A549 (cell line): Measurements from ENCODE around the gene INKA2. TPM values are rescaled to one million over a fixed set of nuclear protein-coding genes. Genes with fewer than 3 reads are reported as not detected.

Experiments used
- ATAC-seq, 2 experiments: fragments of 200-7000 bp in 1 of 2; fragments of >200 bp in 1 of 2; cut with Nextera tagmentation in 1 of 2; cut with Tn5 transposase in 1 of 2; 3 replicates each; pipeline versions ENCODE4 v1.8.0 to v1.9.1; 2018 to 2020; ENCODE audit warnings: mild to moderate bottlenecking in 1 of 2, moderate library complexity in 1 of 2
- CTCF ChIA-PET: fragments of 300-600 bp; sonication (Branson Sonifier 250); formaldehyde crosslinking; extraction: SDS; loops from one replicate; lab custom pipeline; 2021; ENCODE audit warnings: antibody characterized with exemption, inconsistent platforms; lab: Yijun Ruan, JAX
- POLR2A ChIA-PET: fragments of 350-600 bp; formaldehyde crosslinking; extraction: SDS; loops from one replicate; lab custom pipeline; 2021; ENCODE audit warnings: antibody characterized with exemption, inconsistent platforms; lab: Yijun Ruan, JAX
- DNase-seq, 2 experiments: peaks; one replicate each; pipeline versions ENCODE4 v3.0.0 to v3.0.0-alpha.2; 2011 to 2016; ENCODE audit warnings: low read depth in 1 of 2, low spot score in 1 of 2
- FAIRE-seq: peaks from 2 replicates; lab custom pipeline; 2011; peaks lifted over from hg19 to GRCh38; lab: Jason Lieb, UNC
- H3K27ac ChIP-seq, 2 experiments: fragments of >200 bp; sonication (Bioruptor Twin); formaldehyde crosslinking; 3 replicates each; pipeline ENCODE4 v1.5.1; 2016 to 2017
- H3K4me1 ChIP-seq: fragments of >200 bp; sonication (Bioruptor Twin); formaldehyde crosslinking; 3 replicates; pipeline ENCODE4 v1.6.1; 2016
- H3K4me2 ChIP-seq: fragments of >200 bp; sonication (Bioruptor Twin); formaldehyde crosslinking; 3 replicates; pipeline ENCODE4 v1.6.1; 2016
- H3K4me3 ChIP-seq: fragments of >200 bp; sonication (Bioruptor Twin); formaldehyde crosslinking; 3 replicates; pipeline ENCODE4 v1.5.1; 2016
- H3K9me3 ChIP-seq: fragments of >200 bp; sonication (Bioruptor Twin); formaldehyde crosslinking; 3 replicates; pipeline ENCODE4 v1.6.1; 2016
- CEBPB ChIP-seq, 2 experiments: fragments of >200 bp in 1 of 2; sonication (Bioruptor Twin) in 1 of 2; formaldehyde crosslinking in 1 of 2; IDR thresholded peaks; 2 replicates each; pipeline ENCODE4 v1.6.1; 2012 to 2016
- CHD2 ChIP-seq: fragments of 150-350 bp; IDR thresholded peaks from 2 replicates; pipeline ENCODE4 v1.6.1; 2014; ENCODE audit warnings: low read length; ENCODE audit not compliant: partially characterized antibody
- CHD4 ChIP-seq: fragments of 200-600 bp; sonication (generic); IDR thresholded peaks from 2 replicates; pipeline ENCODE4 v1.6.1; 2016; ENCODE audit warnings: antibody characterized with exemption, mild to moderate bottlenecking, borderline replicate concordance
- EHF ChIP-seq: fragments of 250-450 bp; sonication (Bioruptor Pico); IDR thresholded peaks from 2 replicates; pipeline ENCODE4 v1.5.0; 2020; ENCODE audit warnings: mild to moderate bottlenecking
- EHMT2 ChIP-seq: fragments of 200-600 bp; sonication (generic); IDR thresholded peaks from 2 replicates; pipeline ENCODE4 v1.6.1; 2016; ENCODE audit warnings: antibody characterized with exemption, low read depth, mild to moderate bottlenecking, moderate library complexity
- EP300 ChIP-seq, 2 experiments: fragments of >200 bp; sonication (Bioruptor Twin); formaldehyde crosslinking; IDR thresholded peaks; 2 replicates in 1 of 2; 3 replicates in 1 of 2; pipeline ENCODE4 v1.6.1; 2016 to 2017
- JUNB ChIP-seq: fragments of >200 bp; sonication (Bioruptor Twin); formaldehyde crosslinking; IDR thresholded peaks from 2 replicates; pipeline ENCODE4 v1.6.1; 2016
- KDM5A ChIP-seq: fragments of 200-600 bp; sonication (generic); IDR thresholded peaks from 2 replicates; pipeline ENCODE4 v1.6.1; 2016; ENCODE audit warnings: antibody characterized with exemption, mild to moderate bottlenecking
- MAFK ChIP-seq: fragments of 450-650 bp; IDR thresholded peaks from 2 replicates; pipeline ENCODE4 v1.6.1; 2014; ENCODE audit not compliant: partially characterized antibody
- MAZ ChIP-seq: fragments of 150-350 bp; IDR thresholded peaks from 2 replicates; pipeline ENCODE4 v1.6.1; 2014; ENCODE audit warnings: antibody characterized with exemption, low read depth, low read length, borderline replicate concordance
- NPAS2 ChIP-seq: fragments of 250-450 bp; sonication (Bioruptor Pico); IDR thresholded peaks from 2 replicates; pipeline ENCODE4 v1.8.0; 2022; ENCODE audit warnings: mild to moderate bottlenecking, moderate library complexity, borderline replicate concordance
- RARB ChIP-seq: fragments of 250-450 bp; sonication (Bioruptor Pico); IDR thresholded peaks from 2 replicates; pipeline ENCODE4 v1.8.0; 2021; ENCODE audit warnings: mild to moderate bottlenecking, moderate library complexity
- SREBF2 ChIP-seq: fragments of 450-650 bp; IDR thresholded peaks from 2 replicates; pipeline ENCODE4 v1.6.1; 2014; ENCODE audit warnings: mild to moderate bottlenecking, moderate library complexity
- TP53 ChIP-seq: fragments of 250-450 bp; sonication (Bioruptor Pico); IDR thresholded peaks from 2 replicates; pipeline ENCODE4 v1.5.0; 2021; ENCODE audit warnings: mild to moderate bottlenecking, moderate library complexity
- ZNF302 ChIP-seq: fragments of 250-450 bp; sonication (Bioruptor Pico); IDR thresholded peaks from 2 replicates; pipeline ENCODE4 v1.9.0; 2021; ENCODE audit warnings: inconsistent platforms, mild to moderate bottlenecking, moderate library complexity
- WGBS: methylation state at CpG from one replicate; pipeline ENCODE4 v1.1.6; 2017; ENCODE audit errors: missing lambda C conversion rate; 5-methylcytosine and 5-hydroxymethylcytosine counted together
- polyA plus RNA-seq, 4 experiments: library from polyadenylated mRNA; depleted of rRNA in 3 of 4; stranded (reverse); fragments of >200 nt; fragmentation: RNase III in 1 of 4; extraction: RNeasy Plus Mini Kit Qiagen cat#74134 plus additional on column Dnase treatment in 1 of 4; gene quantifications; 2 replicates in 3 of 4; 3 replicates in 1 of 4; pipeline ENCODE4 v1.2.3, GENCODE V29; 2011 to 2017
- TF ChIP-seq, protein P1 (sequence below): fragments of 200-600 bp; sonication (generic); IDR thresholded peaks from 2 replicates; pipeline ENCODE4 v1.6.1; 2016; ENCODE audit warnings: antibody characterized with exemption, mild to moderate bottlenecking, moderate library complexity
- TF ChIP-seq, protein P2 (sequence below): IDR thresholded peaks from 2 replicates; pipeline ENCODE4 v1.6.1; 2012
- TF ChIP-seq, protein P3 (sequence below): fragments of >200 bp; sonication (Bioruptor Twin); formaldehyde crosslinking; IDR thresholded peaks from 3 replicates; pipeline ENCODE4 v1.6.1; 2016
- TF ChIP-seq, protein P4 (sequence below): IDR thresholded peaks from 2 replicates; pipeline ENCODE4 v1.6.1; 2012; ENCODE audit warnings: low read depth, borderline replicate concordance
- TF ChIP-seq, protein P5 (sequence below): fragments of 250-450 bp; sonication (Bioruptor Pico); IDR thresholded peaks from 2 replicates; pipeline ENCODE4 v1.5.0; 2021; ENCODE audit warnings: mild to moderate bottlenecking, moderate library complexity, borderline replicate concordance

The INKA2 gene
- polyA plus RNA-seq, 2 of the 4 experiments (the other 2 are of a cell fraction), result 1.2 to 1.3 TPM

DNA sequence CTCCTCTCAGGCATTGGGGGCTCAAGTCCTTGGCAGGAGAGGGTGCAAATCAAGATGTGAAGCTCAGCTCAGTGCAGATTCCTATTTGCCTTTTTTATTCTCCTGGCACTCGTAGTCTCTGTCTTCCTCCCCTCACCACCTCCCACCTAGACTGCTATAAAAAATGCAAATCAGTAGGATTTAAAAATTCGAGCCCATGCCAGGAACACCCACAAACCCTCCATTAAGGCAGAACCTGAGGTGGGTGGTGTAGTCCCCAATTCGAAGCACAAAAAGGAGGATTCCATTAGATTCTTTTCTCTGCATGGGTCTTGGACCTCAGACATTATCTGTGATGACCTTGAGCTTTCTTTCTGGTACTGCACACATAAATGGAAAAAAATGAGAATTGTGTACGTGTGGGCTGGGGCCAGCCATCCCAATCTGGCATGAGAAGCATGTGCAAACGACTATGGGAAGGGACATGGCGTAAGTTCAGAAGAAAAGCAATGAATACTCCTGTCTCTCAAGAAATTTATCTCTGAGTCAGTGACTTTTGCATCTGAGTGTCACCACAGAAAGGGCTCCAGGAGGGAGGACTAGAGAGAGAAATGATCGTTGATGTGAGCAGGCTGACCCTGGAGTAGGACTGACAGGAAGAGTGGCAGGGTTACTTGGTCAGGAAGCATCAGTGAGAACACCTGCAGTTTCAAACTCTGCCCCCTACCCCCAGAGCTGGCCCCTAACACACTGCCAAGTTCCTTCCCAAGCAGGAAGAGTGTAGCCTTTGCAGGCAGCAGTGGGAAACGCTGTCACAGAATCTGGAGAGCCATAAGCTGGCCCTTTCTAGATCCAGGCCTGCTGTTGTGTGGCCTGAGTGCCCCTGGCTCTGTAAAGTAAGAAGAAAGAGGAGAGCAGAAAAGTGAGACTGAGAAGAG is 1.7 kb downstream of the INKA2 start:
- POLR2A ChIA-PET, result interaction anchor here (1.2 kb wide), 1 partner anchor 11 kb away, joined by 3 read pairs; no protein-coding TSS in a partner anchor

DNA sequence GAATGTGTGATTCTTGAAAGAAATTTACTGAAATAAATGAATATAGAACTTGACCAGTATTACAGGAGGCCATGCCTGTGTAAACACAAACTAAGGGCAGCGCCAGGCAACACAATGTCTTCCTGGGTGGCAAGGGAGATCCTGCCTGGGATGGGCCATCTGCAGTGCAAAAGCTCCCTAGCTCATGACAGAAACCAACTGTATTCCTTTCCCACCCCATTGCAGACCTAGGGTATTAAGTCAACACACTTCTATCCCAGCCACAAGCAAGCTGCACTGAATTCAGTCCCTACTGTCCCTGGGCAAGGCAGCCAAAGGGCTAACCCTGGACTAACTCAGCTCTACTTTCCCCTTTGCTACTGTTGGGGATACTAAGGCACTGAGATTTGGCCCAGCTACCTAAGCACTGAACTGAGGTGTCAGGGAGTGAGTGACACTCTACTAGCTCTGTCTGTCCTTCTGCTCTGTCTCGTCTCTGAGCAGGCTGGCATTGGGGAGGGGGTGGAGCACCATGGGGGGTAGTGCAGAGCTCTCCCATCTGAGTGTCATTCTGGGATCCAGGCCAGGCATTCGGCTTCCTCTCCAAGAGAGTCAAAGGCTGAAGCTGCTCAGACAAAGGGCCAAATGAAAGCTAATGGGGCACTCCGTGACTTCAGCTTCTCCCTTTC is 2.5 kb downstream of the INKA2 start:
- no peak for TF ChIP-seq TP53 (CRISPR knock-in tag)
- TF ChIP-seq SREBF2, result no peak
- TF ChIP-seq, protein P1, sequence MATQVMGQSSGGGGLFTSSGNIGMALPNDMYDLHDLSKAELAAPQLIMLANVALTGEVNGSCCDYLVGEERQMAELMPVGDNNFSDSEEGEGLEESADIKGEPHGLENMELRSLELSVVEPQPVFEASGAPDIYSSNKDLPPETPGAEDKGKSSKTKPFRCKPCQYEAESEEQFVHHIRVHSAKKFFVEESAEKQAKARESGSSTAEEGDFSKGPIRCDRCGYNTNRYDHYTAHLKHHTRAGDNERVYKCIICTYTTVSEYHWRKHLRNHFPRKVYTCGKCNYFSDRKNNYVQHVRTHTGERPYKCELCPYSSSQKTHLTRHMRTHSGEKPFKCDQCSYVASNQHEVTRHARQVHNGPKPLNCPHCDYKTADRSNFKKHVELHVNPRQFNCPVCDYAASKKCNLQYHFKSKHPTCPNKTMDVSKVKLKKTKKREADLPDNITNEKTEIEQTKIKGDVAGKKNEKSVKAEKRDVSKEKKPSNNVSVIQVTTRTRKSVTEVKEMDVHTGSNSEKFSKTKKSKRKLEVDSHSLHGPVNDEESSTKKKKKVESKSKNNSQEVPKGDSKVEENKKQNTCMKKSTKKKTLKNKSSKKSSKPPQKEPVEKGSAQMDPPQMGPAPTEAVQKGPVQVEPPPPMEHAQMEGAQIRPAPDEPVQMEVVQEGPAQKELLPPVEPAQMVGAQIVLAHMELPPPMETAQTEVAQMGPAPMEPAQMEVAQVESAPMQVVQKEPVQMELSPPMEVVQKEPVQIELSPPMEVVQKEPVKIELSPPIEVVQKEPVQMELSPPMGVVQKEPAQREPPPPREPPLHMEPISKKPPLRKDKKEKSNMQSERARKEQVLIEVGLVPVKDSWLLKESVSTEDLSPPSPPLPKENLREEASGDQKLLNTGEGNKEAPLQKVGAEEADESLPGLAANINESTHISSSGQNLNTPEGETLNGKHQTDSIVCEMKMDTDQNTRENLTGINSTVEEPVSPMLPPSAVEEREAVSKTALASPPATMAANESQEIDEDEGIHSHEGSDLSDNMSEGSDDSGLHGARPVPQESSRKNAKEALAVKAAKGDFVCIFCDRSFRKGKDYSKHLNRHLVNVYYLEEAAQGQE, result no peak
- TF ChIP-seq KDM5A, result no peak
- ChIA-PET CTCF (interaction anchor here (0.5 to 9.0 kb wide), 5 partner anchors 10 to 172 kb away, joined by 3 to 47 read pairs (median 6); no protein-coding TSS in a partner anchor), POLR2A (no interaction called here)
- Histone ChIP-seq H3K9me3 (no peaks in the 10 kb centered on the region), H3K4me1 (peaks cover 10% of the 10 kb centered on the region; the same call in 2 of the 3 replicates), H3K27ac (no peak overlapping the region), H3K4me2 (no peak overlapping the region), H3K4me3 (no peak overlapping the region)
- FAIRE-seq (no peak), ATAC-seq (no peak), DNase-seq (no peak)
- 77% methylated on average over 4 of the region's 4 CpGs for WGBS

More for the DNA sequence above, 1.7 kb downstream of the INKA2 start:
- Histone ChIP-seq H3K27ac (peak overlapping the region in 1 of 2 experiments; percentile 95; a peak in 1 of 6 replicates), H3K4me2 (peak overlapping the region; percentile 100), H3K4me1 (peaks cover 10% of the 10 kb centered on the region; the same call in 2 of the 3 replicates), H3K4me3 (no peak overlapping the region; the same call in 2 of the 3 replicates), H3K9me3 (no peaks in the 10 kb centered on the region)
- WGBS, result 83% methylated on average over 8 of the region's 8 CpGs
- CTCF ChIA-PET, result interaction anchor here (0.6 to 9.0 kb wide), 5 partner anchors 10 to 23 kb away, joined by 3 to 47 read pairs (median 3); no protein-coding TSS in a partner anchor
- no peak for TF ChIP-seq RARB (CRISPR knock-in tag)
- TF ChIP-seq, protein P2, sequence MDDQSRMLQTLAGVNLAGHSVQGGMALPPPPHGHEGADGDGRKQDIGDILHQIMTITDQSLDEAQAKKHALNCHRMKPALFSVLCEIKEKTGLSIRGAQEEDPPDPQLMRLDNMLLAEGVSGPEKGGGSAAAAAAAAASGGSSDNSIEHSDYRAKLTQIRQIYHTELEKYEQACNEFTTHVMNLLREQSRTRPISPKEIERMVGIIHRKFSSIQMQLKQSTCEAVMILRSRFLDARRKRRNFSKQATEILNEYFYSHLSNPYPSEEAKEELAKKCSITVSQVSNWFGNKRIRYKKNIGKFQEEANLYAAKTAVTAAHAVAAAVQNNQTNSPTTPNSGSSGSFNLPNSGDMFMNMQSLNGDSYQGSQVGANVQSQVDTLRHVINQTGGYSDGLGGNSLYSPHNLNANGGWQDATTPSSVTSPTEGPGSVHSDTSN, result no peak
- ATAC-seq (no peak), FAIRE-seq (no peak), DNase-seq (no peak)

DNA sequence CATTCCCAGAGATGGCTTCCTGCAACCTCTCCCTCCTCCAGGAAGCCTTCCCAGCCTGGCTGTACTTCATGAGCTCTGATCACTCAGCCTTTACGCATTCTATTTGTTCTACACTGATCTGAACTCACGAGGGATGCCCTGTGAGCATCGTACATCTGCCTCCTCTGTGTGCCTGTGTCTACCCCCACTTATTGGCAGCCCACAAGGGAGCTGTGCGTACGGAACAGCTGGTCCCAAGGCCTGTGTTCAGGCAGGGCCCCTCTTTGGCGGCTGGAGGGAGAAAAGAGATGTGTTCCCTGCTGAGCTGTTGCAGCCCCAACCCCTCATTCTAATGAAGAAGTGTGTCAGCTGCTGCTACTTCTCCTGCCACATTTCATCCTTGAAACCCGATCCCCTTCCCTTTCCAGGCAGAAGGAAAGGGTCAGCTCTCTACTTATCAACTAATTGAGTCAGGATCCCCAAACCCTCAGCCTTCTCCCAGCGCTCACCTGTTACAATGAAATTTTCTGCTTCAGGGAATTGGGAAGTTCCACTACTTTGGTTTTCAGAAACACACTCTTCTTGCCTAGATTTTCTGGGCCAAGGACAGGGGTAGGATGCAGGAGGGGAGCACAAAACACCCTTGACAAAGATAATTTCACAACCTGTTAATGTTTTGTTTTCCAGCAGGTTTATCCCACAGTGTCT is 3.2 kb downstream of the INKA2 start:
- peaks cover 10% of the 10 kb centered on the region; the same call in 2 of the 3 replicates for H3K4me1 ChIP-seq
- ChIA-PET CTCF (interaction anchor here (0.5 to 9.0 kb wide), 5 partner anchors 11 to 171 kb away, joined by 3 to 47 read pairs (median 6); no protein-coding TSS in a partner anchor), POLR2A (no interaction called here)
- H3K4me3 ChIP-seq, result no peak overlapping the region
- no peak overlapping the region for H3K27ac ChIP-seq
- FAIRE-seq (no peak), ATAC-seq (no peak), DNase-seq (no peak)
- H3K9me3 ChIP-seq, result no peaks in the 10 kb centered on the region
- WGBS, result 91% methylated on average over 8 of the region's 8 CpGs
- H3K4me2 ChIP-seq, result no peak overlapping the region
- TF ChIP-seq EP300 (IDR thresholded peaks at IDR 0.05), result no peak
- no peak for TF ChIP-seq EHF
- TF ChIP-seq EHMT2, result no peak
- no peak for TF ChIP-seq CEBPB (IDR thresholded peaks at IDR 0.05)
- no peak for TF ChIP-seq ZNF302 (CRISPR knock-in tag)
- no peak for TF ChIP-seq CHD4
- TF ChIP-seq, protein P3, sequence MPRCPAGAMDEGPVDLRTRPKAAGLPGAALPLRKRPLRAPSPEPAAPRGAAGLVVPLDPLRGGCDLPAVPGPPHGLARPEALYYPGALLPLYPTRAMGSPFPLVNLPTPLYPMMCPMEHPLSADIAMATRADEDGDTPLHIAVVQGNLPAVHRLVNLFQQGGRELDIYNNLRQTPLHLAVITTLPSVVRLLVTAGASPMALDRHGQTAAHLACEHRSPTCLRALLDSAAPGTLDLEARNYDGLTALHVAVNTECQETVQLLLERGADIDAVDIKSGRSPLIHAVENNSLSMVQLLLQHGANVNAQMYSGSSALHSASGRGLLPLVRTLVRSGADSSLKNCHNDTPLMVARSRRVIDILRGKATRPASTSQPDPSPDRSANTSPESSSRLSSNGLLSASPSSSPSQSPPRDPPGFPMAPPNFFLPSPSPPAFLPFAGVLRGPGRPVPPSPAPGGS, result no peak
- TF ChIP-seq NPAS2 (CRISPR knock-in tag), result no peak
- no peak for TF ChIP-seq RARB (CRISPR knock-in tag)
- TF ChIP-seq JUNB, result no peak
- TF ChIP-seq, protein P4, sequence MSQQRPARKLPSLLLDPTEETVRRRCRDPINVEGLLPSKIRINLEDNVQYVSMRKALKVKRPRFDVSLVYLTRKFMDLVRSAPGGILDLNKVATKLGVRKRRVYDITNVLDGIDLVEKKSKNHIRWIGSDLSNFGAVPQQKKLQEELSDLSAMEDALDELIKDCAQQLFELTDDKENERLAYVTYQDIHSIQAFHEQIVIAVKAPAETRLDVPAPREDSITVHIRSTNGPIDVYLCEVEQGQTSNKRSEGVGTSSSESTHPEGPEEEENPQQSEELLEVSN, result no peak
- TF ChIP-seq CHD2, result no peak
- TF ChIP-seq MAFK, result no peak
- TF ChIP-seq, protein P5, sequence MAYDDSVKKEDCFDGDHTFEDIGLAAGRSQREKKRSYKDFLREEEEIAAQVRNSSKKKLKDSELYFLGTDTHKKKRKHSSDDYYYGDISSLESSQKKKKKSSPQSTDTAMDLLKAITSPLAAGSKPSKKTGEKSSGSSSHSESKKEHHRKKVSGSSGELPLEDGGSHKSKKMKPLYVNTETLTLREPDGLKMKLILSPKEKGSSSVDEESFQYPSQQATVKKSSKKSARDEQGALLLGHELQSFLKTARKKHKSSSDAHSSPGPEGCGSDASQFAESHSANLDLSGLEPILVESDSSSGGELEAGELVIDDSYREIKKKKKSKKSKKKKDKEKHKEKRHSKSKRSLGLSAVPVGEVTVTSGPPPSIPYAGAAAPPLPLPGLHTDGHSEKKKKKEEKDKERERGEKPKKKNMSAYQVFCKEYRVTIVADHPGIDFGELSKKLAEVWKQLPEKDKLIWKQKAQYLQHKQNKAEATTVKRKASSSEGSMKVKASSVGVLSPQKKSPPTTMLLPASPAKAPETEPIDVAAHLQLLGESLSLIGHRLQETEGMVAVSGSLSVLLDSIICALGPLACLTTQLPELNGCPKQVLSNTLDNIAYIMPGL (CRISPR knock-in tag), result no peak
- TF ChIP-seq MAZ, result no peak
